ENCODE data around the gene CHPF2.

The CHPF2 gene

GRCh38 chr7:151243045-151243349 lies 10.7 kb downstream of the CHPF2 start:
- Histone ChIP-seq H3K36me3 (ENCODE audit: insufficient read depth, low read length) (peaks cover 14% of the 10 kb centered on the region), H3K4me2 (ENCODE audit: insufficient read depth, low read length) (peak overlapping the region; percentile 72), H3K9me3 (ENCODE audit: insufficient read depth, low read length, severe bottlenecking) (no peaks in the 10 kb centered on the region), H3K4me1 (ENCODE audit: insufficient read depth, low read length) (peaks cover 43% of the 10 kb centered on the region), H4K20me1 (ENCODE audit: insufficient read depth, low read length) (peaks cover 32% of the 10 kb centered on the region; the same call in 1 of the 2 replicates), H3K79me2 (ENCODE audit: insufficient read depth, low read length) (no peaks in the 10 kb centered on the region), H3K4me3 (ENCODE audit: low read depth in 1 of 2, low read length in 2 of 2) (peak overlapping the region in 1 of 2 experiments; percentile 56; a peak in 3 of 4 replicates), H2AFZ (ENCODE audit: low read depth, low read length) (peak overlapping the region; percentile 28), H3K27me3 (ENCODE audit: insufficient read depth, low read length, poor library complexity) (peaks cover 36% of the 10 kb centered on the region), H3K9ac (ENCODE audit: low read depth, low read length) (peak overlapping the region; percentile 45), H3K27ac (ENCODE audit: low read length) (peak overlapping the region; percentile 38)
- peak; percentile 3; the same call in 2 of the 3 replicates for ATAC-seq (ENCODE audit: insufficient read depth, low read depth)
- no peak for DNase-seq
- TF ChIP-seq CTCF (IDR thresholded peaks at IDR 0.05; ENCODE audit: borderline replicate concordance, extremely low read depth, low read length, poor library complexity, severe bottlenecking) (no peak), EZH2 (IDR thresholded peaks at IDR 0.05; ENCODE audit: borderline replicate concordance, low read depth, low read length, severe bottlenecking) (no peak)

GRCh38 chr7:151243408-151244195 lies 11.3 kb downstream of the CHPF2 start:
- peaks cover 10% of the 10 kb centered on the region for H3K36me3 ChIP-seq (ENCODE audit: insufficient read depth, low read length)
- no peaks in the 10 kb centered on the region for H3K9me3 ChIP-seq (ENCODE audit: insufficient read depth, low read length, severe bottlenecking)
- TF ChIP-seq EZH2 (IDR thresholded peaks at IDR 0.05; ENCODE audit: borderline replicate concordance, low read depth, low read length, severe bottlenecking) (no peak), CTCF (IDR thresholded peaks at IDR 0.05; ENCODE audit: borderline replicate concordance, extremely low read depth, low read length, poor library complexity, severe bottlenecking) (no peak)
- H3K79me2 ChIP-seq (ENCODE audit: insufficient read depth, low read length), result no peaks in the 10 kb centered on the region
- peak; percentile 76 for DNase-seq
- peaks cover 42% of the 10 kb centered on the region for H3K27me3 ChIP-seq (ENCODE audit: insufficient read depth, low read length, poor library complexity)
- H3K27ac ChIP-seq (ENCODE audit: low read length), result peak overlapping the region; percentile 38
- H3K4me1 ChIP-seq (ENCODE audit: insufficient read depth, low read length), result peaks cover 49% of the 10 kb centered on the region
- H3K4me3 ChIP-seq (ENCODE audit: low read depth in 1 of 2, low read length in 2 of 2), result peak overlapping the region in 1 of 2 experiments; percentile 56; a peak in 3 of 4 replicates
- peak overlapping the region; percentile 55 for H2AFZ ChIP-seq (ENCODE audit: low read depth, low read length)
- H3K4me2 ChIP-seq (ENCODE audit: insufficient read depth, low read length), result peak overlapping the region; percentile 72
- H3K9ac ChIP-seq (ENCODE audit: low read depth, low read length), result peak overlapping the region; percentile 45
- ATAC-seq (ENCODE audit: insufficient read depth, low read depth), result peak; percentile 67
- peaks cover 29% of the 10 kb centered on the region; the same call in 1 of the 2 replicates for H4K20me1 ChIP-seq (ENCODE audit: insufficient read depth, low read length)

- H3K9ac ChIP-seq (ENCODE audit: low read depth, low read length), result peak overlapping the region; percentile 45; the same call in 1 of the 2 replicates
- H3K9me3 ChIP-seq (ENCODE audit: insufficient read depth, low read length, severe bottlenecking), result no peaks in the 10 kb centered on the region
- no peaks in the 10 kb centered on the region for H3K79me2 ChIP-seq (ENCODE audit: insufficient read depth, low read length)
- H4K20me1 ChIP-seq (ENCODE audit: insufficient read depth, low read length), result peaks cover 25% of the 10 kb centered on the region; the same call in 1 of the 2 replicates
- H3K4me1 ChIP-seq (ENCODE audit: insufficient read depth, low read length), result peaks cover 56% of the 10 kb centered on the region
- H3K4me2 ChIP-seq (ENCODE audit: insufficient read depth, low read length), result peak overlapping the region; percentile 72
- no peak for ATAC-seq (ENCODE audit: insufficient read depth, low read depth)
- H3K36me3 ChIP-seq (ENCODE audit: insufficient read depth, low read length), result peaks cover 3% of the 10 kb centered on the region; the same call in 1 of the 2 replicates
- H2AFZ ChIP-seq (ENCODE audit: low read depth, low read length), result 0 out of 2 replicates have a peak overlapping the region, but pooled peaks have one; percentile 55
- TF ChIP-seq EZH2 (IDR thresholded peaks at IDR 0.05; ENCODE audit: borderline replicate concordance, low read depth, low read length, severe bottlenecking) (no peak), CTCF (IDR thresholded peaks at IDR 0.05; ENCODE audit: borderline replicate concordance, extremely low read depth, low read length, poor library complexity, severe bottlenecking) (peak; percentile 94)
- DNase-seq, result peak; percentile 69
- H3K27me3 ChIP-seq (ENCODE audit: insufficient read depth, low read length, poor library complexity), result peaks cover 50% of the 10 kb centered on the region
- H3K4me3 ChIP-seq (ENCODE audit: low read depth in 1 of 2, low read length in 2 of 2), result peak overlapping the region in 1 of 2 experiments; percentile 56; a peak in 1 of 4 replicates
- H3K27ac ChIP-seq (ENCODE audit: low read length), result no peak overlapping the region
Observed at GRCh38 chr7:151244196-151244840, 12.0 kb downstream of the CHPF2 start.

Measured in DND-41 (cell line).